GM12865 (cell line): Measurements from ENCODE around the gene FBXO30.

Source experiments
- DNase-seq: peaks from one replicate; pipeline ENCODE4 v3.0.0; 2010; ENCODE audit warnings: low read depth
- H3K4me3 ChIP-seq: 2 replicates; pipeline ENCODE4 v1.5.1; 2011; ENCODE audit warnings: mild to moderate bottlenecking, low read depth, low read length, control low read depth
- CTCF ChIP-seq: IDR thresholded peaks from 2 replicates; pipeline ENCODE4 v1.5.1; 2011; ENCODE audit warnings: low read length, control low read depth, low read depth, inconsistent platforms; ENCODE audit not compliant: insufficient read depth; ENCODE audit errors: missing control alignments

The FBXO30 gene

GRCh38 chr6:145744619-145745018 lies 70.0 kb downstream of the FBXO30 start:
- DNase-seq = no peak
- no peak for TF ChIP-seq CTCF
- no peak overlapping the region for H3K4me3 ChIP-seq
